ENCODE data around the gene TASP1. TPM values are rescaled to one million over a fixed set of nuclear protein-coding genes. Genes with fewer than 3 reads are reported as not detected.

The TASP1 gene
- total RNA-seq, 4 donors from 2014 or later = 6.6 to 21.5 (median 9.8) TPM

GRCh38 chr20:13474467-13474866 lies 164.3 kb downstream of the TASP1 start:
- Histone ChIP-seq H3K27ac (no peak overlapping the region), H3K36me3 (no peaks in the 10 kb centered on the region), H3K4me3 (no peak overlapping the region), H3K9me3 (no peaks in the 10 kb centered on the region), H3K4me1 (no peaks in the 10 kb centered on the region), H3K27me3 (no peaks in the 10 kb centered on the region)
- no peak for DNase-seq
- TF ChIP-seq CTCF (IDR thresholded peaks at IDR 0.05) (no peak), POLR2A (IDR thresholded peaks at IDR 0.05) (no peak)

GRCh38 chr20:13469262-13469661 lies 169.5 kb downstream of the TASP1 start:
- Histone ChIP-seq H3K27ac (no peak overlapping the region), H3K4me3 (no peak overlapping the region), H3K36me3 (no peaks in the 10 kb centered on the region), H3K27me3 (no peaks in the 10 kb centered on the region), H3K4me1 (no peaks in the 10 kb centered on the region), H3K9me3 (no peaks in the 10 kb centered on the region)
- no peak for TF ChIP-seq CTCF (IDR thresholded peaks at IDR 0.05)
- TF ChIP-seq POLR2A (IDR thresholded peaks at IDR 0.05) = no peak
- DNase-seq = no peak

GRCh38 chr20:13468166-13468565 lies 170.6 kb downstream of the TASP1 start:
- no peaks in the 10 kb centered on the region for H3K9me3 ChIP-seq
- H3K4me1 ChIP-seq = no peaks in the 10 kb centered on the region
- H3K4me3 ChIP-seq = no peak overlapping the region
- H3K27me3 ChIP-seq = no peaks in the 10 kb centered on the region
- TF ChIP-seq CTCF (IDR thresholded peaks at IDR 0.05) = no peak
- TF ChIP-seq POLR2A (IDR thresholded peaks at IDR 0.05) = no peak
- no peak for DNase-seq
- no peak overlapping the region for H3K27ac ChIP-seq
- H3K36me3 ChIP-seq = no peaks in the 10 kb centered on the region

GRCh38 chr20:13464702-13465101 lies 174.0 kb downstream of the TASP1 start:
- TF ChIP-seq POLR2A (IDR thresholded peaks at IDR 0.05) = no peak
- TF ChIP-seq CTCF (IDR thresholded peaks at IDR 0.05) = no peak
- no peak for DNase-seq
- no peaks in the 10 kb centered on the region for H3K9me3 ChIP-seq
- no peaks in the 10 kb centered on the region for H3K4me1 ChIP-seq
- H3K4me3 ChIP-seq = no peak overlapping the region
- no peak overlapping the region for H3K27ac ChIP-seq
- no peaks in the 10 kb centered on the region for H3K36me3 ChIP-seq
- no peaks in the 10 kb centered on the region for H3K27me3 ChIP-seq

- Histone ChIP-seq H3K9me3 (no peaks in the 10 kb centered on the region), H3K36me3 (no peaks in the 10 kb centered on the region), H3K27ac (no peak overlapping the region), H3K4me1 (no peaks in the 10 kb centered on the region), H3K4me3 (no peak overlapping the region), H3K27me3 (no peaks in the 10 kb centered on the region)
- no peak for TF ChIP-seq CTCF (IDR thresholded peaks at IDR 0.05)
- no peak for TF ChIP-seq POLR2A (IDR thresholded peaks at IDR 0.05)
- no peak for DNase-seq
Measured at GRCh38 chr20:13461849-13462458, 176.8 kb downstream of the TASP1 start.

All from Peyer's patch (tissue), 4 donors.